22Rv1 (cell line): ENCODE results near the gene HECA.

Source experiments
- CTCF ChIP-seq: fragments of 450-650 bp; IDR thresholded peaks from 2 replicates; pipeline ENCODE4 v1.5.1; 2017; ENCODE audit warnings: mild to moderate bottlenecking
- ZFX ChIP-seq: fragments of 450-650 bp; IDR thresholded peaks from 2 replicates; pipeline ENCODE4 v1.6.1; 2017; ENCODE audit warnings: antibody characterized with exemption, borderline replicate concordance

- TF ChIP-seq CTCF (no peak), ZFX (no peak)
Measured at GRCh38 chr6:139184047-139184446, 49.2 kb downstream of the HECA start.
